ENCODE results near the gene RALGAPA2.

RALGAPA2 gene

GRCh38 chr20:20456741-20457140, 255.7 kb downstream of the RALGAPA2 start:
- H3K27me3 ChIP-seq (replicated peaks; ENCODE audit: control insufficient read depth, insufficient read depth, low read length), result no peaks in the 10 kb centered on the region
- no peak overlapping the region for H3K9ac ChIP-seq (ENCODE audit: low read length)
- H3K4me3 ChIP-seq (ENCODE audit: low read length), result no peak overlapping the region
- peaks cover 22% of the 10 kb centered on the region for H3K4me1 ChIP-seq (ENCODE audit: control insufficient read depth, insufficient read depth, low read length)
- no peak for DNase-seq (ENCODE audit: low read depth)
- no peaks in the 10 kb centered on the region for H3K9me3 ChIP-seq (ENCODE audit: control insufficient read depth, low read length)
- peaks cover 3% of the 10 kb centered on the region for H3K36me3 ChIP-seq (ENCODE audit: control insufficient read depth, insufficient read depth, low read length, severe bottlenecking)

DNA sequence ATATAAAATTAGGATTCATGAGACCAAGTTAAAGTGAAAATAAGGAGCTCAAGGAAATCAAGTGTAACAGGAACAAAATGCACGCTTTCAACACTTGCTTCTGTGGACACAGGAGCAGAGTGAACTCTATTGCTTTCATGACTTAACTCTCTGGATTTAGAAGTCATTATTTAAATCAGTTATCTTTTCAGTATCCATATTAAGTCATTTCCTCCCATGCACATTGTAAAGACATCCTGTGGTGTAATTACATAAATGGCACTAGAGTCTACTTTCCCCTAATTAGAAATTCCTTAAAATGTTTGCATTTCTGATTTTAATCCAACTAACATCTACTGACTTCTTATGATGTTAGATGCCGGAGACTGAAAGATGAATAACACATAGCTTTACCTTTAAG, 256.5 kb downstream of the RALGAPA2 start:
- no peaks in the 10 kb centered on the region for H3K27me3 ChIP-seq (replicated peaks; ENCODE audit: control insufficient read depth, insufficient read depth, low read length)
- DNase-seq (ENCODE audit: low read depth), result no peak

GRCh38 chr20:20454850-20455627, 257.4 kb downstream of the RALGAPA2 start:
- peaks cover 3% of the 10 kb centered on the region for H3K36me3 ChIP-seq (ENCODE audit: control insufficient read depth, insufficient read depth, low read length, severe bottlenecking)
- peaks cover 28% of the 10 kb centered on the region for H3K4me1 ChIP-seq (ENCODE audit: control insufficient read depth, insufficient read depth, low read length)
- H3K9me3 ChIP-seq (ENCODE audit: control insufficient read depth, low read length), result no peaks in the 10 kb centered on the region
- no peak overlapping the region for H3K4me3 ChIP-seq (ENCODE audit: low read length)
- no peaks in the 10 kb centered on the region for H3K27me3 ChIP-seq (replicated peaks; ENCODE audit: control insufficient read depth, insufficient read depth, low read length)
- no peak for DNase-seq (ENCODE audit: low read depth)
- H3K9ac ChIP-seq (ENCODE audit: low read length), result no peak overlapping the region

More for the DNA sequence above, 256.5 kb downstream of the RALGAPA2 start:
- peaks cover 3% of the 10 kb centered on the region for H3K36me3 ChIP-seq (ENCODE audit: control insufficient read depth, insufficient read depth, low read length, severe bottlenecking)
- H3K4me1 ChIP-seq (ENCODE audit: control insufficient read depth, insufficient read depth, low read length), result peaks cover 28% of the 10 kb centered on the region
- H3K9me3 ChIP-seq (ENCODE audit: control insufficient read depth, low read length), result no peaks in the 10 kb centered on the region
- no peak overlapping the region for H3K4me3 ChIP-seq (ENCODE audit: low read length)
- H3K9ac ChIP-seq (ENCODE audit: low read length), result no peak overlapping the region

GRCh38 chr20:20454367-20454766, 258.1 kb downstream of the RALGAPA2 start:
- Histone ChIP-seq H3K9me3 (ENCODE audit: control insufficient read depth, low read length) (no peaks in the 10 kb centered on the region), H3K4me3 (ENCODE audit: low read length) (no peak overlapping the region), H3K4me1 (ENCODE audit: control insufficient read depth, insufficient read depth, low read length) (peaks cover 28% of the 10 kb centered on the region), H3K36me3 (ENCODE audit: control insufficient read depth, insufficient read depth, low read length, severe bottlenecking) (peaks cover 3% of the 10 kb centered on the region), H3K27me3 (replicated peaks; ENCODE audit: control insufficient read depth, insufficient read depth, low read length) (no peaks in the 10 kb centered on the region), H3K9ac (ENCODE audit: low read length) (no peak overlapping the region)
- DNase-seq (ENCODE audit: low read depth), result no peak

GRCh38 chr20:20452254-20452676, 260.2 kb downstream of the RALGAPA2 start:
- Histone ChIP-seq H3K9me3 (ENCODE audit: control insufficient read depth, low read length) (no peaks in the 10 kb centered on the region), H3K27me3 (replicated peaks; ENCODE audit: control insufficient read depth, insufficient read depth, low read length) (no peaks in the 10 kb centered on the region), H3K36me3 (ENCODE audit: control insufficient read depth, insufficient read depth, low read length, severe bottlenecking) (peaks cover 3% of the 10 kb centered on the region), H3K4me1 (ENCODE audit: control insufficient read depth, insufficient read depth, low read length) (peaks cover 28% of the 10 kb centered on the region), H3K9ac (ENCODE audit: low read length) (no peak overlapping the region), H3K4me3 (ENCODE audit: low read length) (peak overlapping the region; percentile 12)
- peak; percentile 50 for DNase-seq (ENCODE audit: low read depth)

- Histone ChIP-seq H3K9me3 (ENCODE audit: control insufficient read depth, low read length) (no peaks in the 10 kb centered on the region), H3K4me1 (ENCODE audit: control insufficient read depth, insufficient read depth, low read length) (peaks cover 17% of the 10 kb centered on the region), H3K9ac (ENCODE audit: low read length) (no peak overlapping the region), H3K36me3 (ENCODE audit: control insufficient read depth, insufficient read depth, low read length, severe bottlenecking) (peaks cover 3% of the 10 kb centered on the region), H3K4me3 (ENCODE audit: low read length) (no peak overlapping the region), H3K27me3 (replicated peaks; ENCODE audit: control insufficient read depth, insufficient read depth, low read length) (no peaks in the 10 kb centered on the region)
- no peak for DNase-seq (ENCODE audit: low read depth)
Observed at GRCh38 chr20:20450521-20450920, 261.9 kb downstream of the RALGAPA2 start.

DNA sequence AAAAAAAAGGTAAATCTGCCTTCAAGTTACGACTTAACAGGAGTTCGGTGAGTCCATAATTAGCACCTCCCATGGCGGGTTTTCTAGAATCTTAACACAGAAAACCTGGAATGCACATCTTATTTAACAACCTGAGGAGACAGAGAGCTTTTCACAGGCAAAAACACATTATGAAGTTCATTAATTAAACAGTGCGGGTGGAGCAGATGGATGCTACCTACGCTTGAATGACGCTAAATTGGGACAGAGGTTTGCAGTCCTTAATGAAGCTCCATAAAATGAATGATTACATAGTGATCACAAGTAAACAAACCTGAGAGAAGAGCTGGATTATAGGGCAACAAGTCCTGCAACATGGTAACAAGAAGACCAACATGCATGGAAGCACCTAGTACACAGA, 263.6 kb downstream of the RALGAPA2 start:
- DNase-seq (ENCODE audit: low read depth), result no peak
- no peak overlapping the region for H3K4me3 ChIP-seq (ENCODE audit: low read length)
- no peak overlapping the region for H3K9ac ChIP-seq (ENCODE audit: low read length)
- no peaks in the 10 kb centered on the region for H3K36me3 ChIP-seq (ENCODE audit: control insufficient read depth, insufficient read depth, low read length, severe bottlenecking)
- peaks cover 17% of the 10 kb centered on the region for H3K4me1 ChIP-seq (ENCODE audit: control insufficient read depth, insufficient read depth, low read length)
- H3K9me3 ChIP-seq (ENCODE audit: control insufficient read depth, low read length), result no peaks in the 10 kb centered on the region
- H3K27me3 ChIP-seq (replicated peaks; ENCODE audit: control insufficient read depth, insufficient read depth, low read length), result no peaks in the 10 kb centered on the region

- Histone ChIP-seq H3K9ac (ENCODE audit: low read length) (no peak overlapping the region), H3K4me3 (ENCODE audit: low read length) (no peak overlapping the region), H3K4me1 (ENCODE audit: control insufficient read depth, insufficient read depth, low read length) (peaks cover 10% of the 10 kb centered on the region), H3K9me3 (ENCODE audit: control insufficient read depth, low read length) (no peaks in the 10 kb centered on the region), H3K36me3 (ENCODE audit: control insufficient read depth, insufficient read depth, low read length, severe bottlenecking) (no peaks in the 10 kb centered on the region), H3K27me3 (replicated peaks; ENCODE audit: control insufficient read depth, insufficient read depth, low read length) (no peaks in the 10 kb centered on the region)
- no peak for DNase-seq (ENCODE audit: low read depth)
Observed at GRCh38 chr20:20447196-20447595, 265.2 kb downstream of the RALGAPA2 start.

DNA sequence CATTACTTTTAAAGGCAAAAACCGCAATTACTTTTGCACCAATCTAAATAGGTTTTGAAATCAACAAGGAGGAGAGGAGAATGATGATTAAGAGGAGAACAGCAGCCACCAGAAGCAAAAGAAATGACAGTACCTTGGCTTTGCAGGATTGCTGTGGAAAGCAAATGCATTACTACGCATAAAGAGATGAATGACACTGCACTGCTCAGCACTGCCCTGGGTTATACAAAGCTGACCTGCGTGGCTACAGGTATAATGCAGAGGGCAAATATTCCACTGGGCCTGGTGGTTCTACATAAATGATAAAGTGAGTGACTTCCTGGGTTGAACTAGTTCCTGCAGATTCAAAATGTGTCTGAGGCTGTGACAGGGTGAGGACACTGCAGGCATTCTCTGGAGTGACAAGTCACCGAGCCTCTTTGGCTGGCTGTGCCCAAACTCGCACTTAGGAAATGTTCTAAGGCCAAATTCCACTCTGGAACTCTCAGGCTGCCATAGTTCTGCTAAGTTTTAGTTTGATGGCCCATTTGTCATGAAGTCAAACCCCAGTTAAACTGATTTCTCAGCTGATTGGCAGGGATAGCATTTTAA, 265.9 kb downstream of the RALGAPA2 start:
- H3K36me3 ChIP-seq (ENCODE audit: control insufficient read depth, insufficient read depth, low read length, severe bottlenecking), result no peaks in the 10 kb centered on the region
- no peaks in the 10 kb centered on the region for H3K27me3 ChIP-seq (replicated peaks; ENCODE audit: control insufficient read depth, insufficient read depth, low read length)
- H3K9me3 ChIP-seq (ENCODE audit: control insufficient read depth, low read length), result no peaks in the 10 kb centered on the region
- H3K4me1 ChIP-seq (ENCODE audit: control insufficient read depth, insufficient read depth, low read length), result peaks cover 4% of the 10 kb centered on the region
- no peak overlapping the region for H3K4me3 ChIP-seq (ENCODE audit: low read length)
- no peak for DNase-seq (ENCODE audit: low read depth)
- H3K9ac ChIP-seq (ENCODE audit: low read length), result no peak overlapping the region

GRCh38 chr20:20446001-20446400, 266.4 kb downstream of the RALGAPA2 start:
- Histone ChIP-seq H3K9me3 (ENCODE audit: control insufficient read depth, low read length) (no peaks in the 10 kb centered on the region), H3K4me1 (ENCODE audit: control insufficient read depth, insufficient read depth, low read length) (no peaks in the 10 kb centered on the region), H3K4me3 (ENCODE audit: low read length) (no peak overlapping the region), H3K9ac (ENCODE audit: low read length) (no peak overlapping the region), H3K27me3 (replicated peaks; ENCODE audit: control insufficient read depth, insufficient read depth, low read length) (no peaks in the 10 kb centered on the region), H3K36me3 (ENCODE audit: control insufficient read depth, insufficient read depth, low read length, severe bottlenecking) (no peaks in the 10 kb centered on the region)
- no peak for DNase-seq (ENCODE audit: low read depth)

DNA sequence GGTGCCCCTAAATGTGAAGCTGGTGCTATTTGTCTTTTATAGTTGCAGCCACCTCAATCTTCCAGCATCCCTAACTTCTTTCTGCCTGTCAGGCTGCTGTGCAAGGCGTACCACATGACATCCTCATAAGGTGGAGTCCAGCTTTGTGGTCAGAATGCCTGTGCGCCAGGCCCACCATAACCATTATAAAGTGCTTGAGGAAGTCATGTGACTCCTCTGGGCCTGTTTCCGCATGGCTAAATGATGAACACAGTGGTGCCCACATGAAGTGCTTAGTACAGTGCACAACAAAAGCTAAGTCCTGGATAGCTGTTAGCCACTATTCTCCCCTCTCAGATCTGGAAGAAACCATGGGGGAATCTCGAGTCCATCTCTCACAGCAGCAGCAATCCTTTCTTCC, 268.9 kb downstream of the RALGAPA2 start:
- Histone ChIP-seq H3K4me3 (ENCODE audit: low read length) (no peak overlapping the region), H3K9me3 (ENCODE audit: control insufficient read depth, low read length) (no peaks in the 10 kb centered on the region), H3K27me3 (replicated peaks; ENCODE audit: control insufficient read depth, insufficient read depth, low read length) (no peaks in the 10 kb centered on the region), H3K9ac (ENCODE audit: low read length) (no peak overlapping the region), H3K4me1 (ENCODE audit: control insufficient read depth, insufficient read depth, low read length) (no peaks in the 10 kb centered on the region), H3K36me3 (ENCODE audit: control insufficient read depth, insufficient read depth, low read length, severe bottlenecking) (no peaks in the 10 kb centered on the region)
- DNase-seq (ENCODE audit: low read depth), result no peak
